Neural crest cell (in vitro differentiated cells): ENCODE measurements around the gene HECA. TPM values are rescaled to one million over a fixed set of nuclear protein-coding genes. Genes with fewer than 3 reads are reported as not detected.

ENCODE experiments used
- DNase-seq: peaks from one replicate; pipeline ENCODE4 v3.0.0; 2021; ENCODE audit warnings: low read depth, mixed read lengths, low spot score
- H3K27ac Mint-ChIP-seq: one replicate; pipeline ENCODE4 v1.8.0; 2021; ENCODE audit warnings: mild to moderate bottlenecking, mixed read lengths; ENCODE audit not compliant: unreplicated experiment
- H3K27me3 Mint-ChIP-seq: 2 replicates; pipeline ENCODE4 v1.8.0; 2021; ENCODE audit warnings: low read depth, mild to moderate bottlenecking, mixed read lengths
- H3K36me3 Mint-ChIP-seq: 2 replicates; pipeline ENCODE4 v1.8.0; 2021; ENCODE audit warnings: low read depth, mild to moderate bottlenecking, mixed read lengths
- H3K4me1 Mint-ChIP-seq: 2 replicates; pipeline ENCODE4 v1.8.0; 2021; ENCODE audit warnings: mixed read lengths
- H3K4me3 Mint-ChIP-seq: one replicate; pipeline ENCODE4 v1.8.0; 2021; ENCODE audit warnings: mild to moderate bottlenecking, mixed read lengths
- H3K9me3 Mint-ChIP-seq: 2 replicates; pipeline ENCODE4 v1.8.0; 2021; ENCODE audit warnings: mixed read lengths
- total RNA-seq: library from RNA; stranded (reverse); gene quantifications from 2 replicates; pipeline ENCODE4 v1.2.1, GENCODE V29; 2021
- TF ChIP-seq, protein P1 (sequence below): fragments of 200-600 bp; sonication (generic); conservative IDR thresholded peaks from 2 replicates; pipeline ENCODE4 v1.5.0; 2021; ENCODE audit warnings: antibody characterized with exemption, mild to moderate bottlenecking

Gene HECA
- total RNA-seq, 1 donor from 2014 or later = 8.6 TPM

DNA sequence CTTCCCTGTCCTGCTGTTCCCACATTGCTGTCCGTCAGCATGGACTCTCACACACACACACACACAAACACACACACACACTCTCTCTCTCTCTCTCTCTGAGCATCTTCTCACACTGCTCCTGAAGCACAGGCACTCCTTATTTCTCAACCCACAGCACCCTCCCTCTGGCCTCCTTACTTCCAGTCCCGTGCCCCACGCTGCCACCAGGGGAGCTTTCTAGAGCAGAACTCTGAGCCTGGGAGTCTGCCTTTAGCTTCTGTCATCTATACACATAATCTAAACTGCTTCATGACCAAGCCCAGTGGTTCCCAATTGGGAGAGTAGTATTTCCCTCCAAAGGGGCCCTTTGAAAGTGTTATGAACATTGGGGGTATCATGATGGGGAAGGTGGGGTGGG, 29.1 kb downstream of the HECA start:
- Mint-ChIP-seq H3K36me3 (peaks cover 5% of the 10 kb centered on the region), H3K4me1 (no peaks in the 10 kb centered on the region), H3K27me3 (no peaks in the 10 kb centered on the region), H3K4me3 (no peak overlapping the region), H3K27ac (no peak overlapping the region), H3K9me3 (no peaks in the 10 kb centered on the region)
- TF ChIP-seq, protein P1, sequence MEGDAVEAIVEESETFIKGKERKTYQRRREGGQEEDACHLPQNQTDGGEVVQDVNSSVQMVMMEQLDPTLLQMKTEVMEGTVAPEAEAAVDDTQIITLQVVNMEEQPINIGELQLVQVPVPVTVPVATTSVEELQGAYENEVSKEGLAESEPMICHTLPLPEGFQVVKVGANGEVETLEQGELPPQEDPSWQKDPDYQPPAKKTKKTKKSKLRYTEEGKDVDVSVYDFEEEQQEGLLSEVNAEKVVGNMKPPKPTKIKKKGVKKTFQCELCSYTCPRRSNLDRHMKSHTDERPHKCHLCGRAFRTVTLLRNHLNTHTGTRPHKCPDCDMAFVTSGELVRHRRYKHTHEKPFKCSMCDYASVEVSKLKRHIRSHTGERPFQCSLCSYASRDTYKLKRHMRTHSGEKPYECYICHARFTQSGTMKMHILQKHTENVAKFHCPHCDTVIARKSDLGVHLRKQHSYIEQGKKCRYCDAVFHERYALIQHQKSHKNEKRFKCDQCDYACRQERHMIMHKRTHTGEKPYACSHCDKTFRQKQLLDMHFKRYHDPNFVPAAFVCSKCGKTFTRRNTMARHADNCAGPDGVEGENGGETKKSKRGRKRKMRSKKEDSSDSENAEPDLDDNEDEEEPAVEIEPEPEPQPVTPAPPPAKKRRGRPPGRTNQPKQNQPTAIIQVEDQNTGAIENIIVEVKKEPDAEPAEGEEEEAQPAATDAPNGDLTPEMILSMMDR = peak; percentile 23
- no peak for DNase-seq

DNA sequence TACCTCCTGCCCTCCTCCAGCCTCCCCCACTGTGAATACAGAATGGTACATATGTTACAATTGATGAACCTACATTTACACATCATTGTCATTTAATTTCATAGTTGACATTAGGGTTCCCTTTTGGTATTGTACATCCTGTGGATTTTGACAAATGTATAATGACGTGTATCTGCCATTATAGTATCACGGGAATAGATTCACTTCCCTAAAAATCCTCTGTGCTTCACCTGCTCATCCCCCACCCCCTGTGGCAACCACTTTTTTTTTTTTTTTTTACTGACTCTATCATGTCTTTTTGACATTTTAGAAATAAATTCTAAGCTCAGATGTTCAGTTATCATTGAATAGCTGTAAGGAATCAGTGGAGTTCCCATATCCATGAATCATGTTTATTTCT, 30.4 kb downstream of the HECA start:
- TF ChIP-seq, protein P1 = no peak
- H3K9me3 Mint-ChIP-seq = no peaks in the 10 kb centered on the region
- H3K4me1 Mint-ChIP-seq = no peaks in the 10 kb centered on the region
- no peaks in the 10 kb centered on the region for H3K27me3 Mint-ChIP-seq
- H3K4me3 Mint-ChIP-seq = no peak overlapping the region
- H3K36me3 Mint-ChIP-seq = peaks cover 5% of the 10 kb centered on the region
- DNase-seq = no peak
- no peak overlapping the region for H3K27ac Mint-ChIP-seq

DNA sequence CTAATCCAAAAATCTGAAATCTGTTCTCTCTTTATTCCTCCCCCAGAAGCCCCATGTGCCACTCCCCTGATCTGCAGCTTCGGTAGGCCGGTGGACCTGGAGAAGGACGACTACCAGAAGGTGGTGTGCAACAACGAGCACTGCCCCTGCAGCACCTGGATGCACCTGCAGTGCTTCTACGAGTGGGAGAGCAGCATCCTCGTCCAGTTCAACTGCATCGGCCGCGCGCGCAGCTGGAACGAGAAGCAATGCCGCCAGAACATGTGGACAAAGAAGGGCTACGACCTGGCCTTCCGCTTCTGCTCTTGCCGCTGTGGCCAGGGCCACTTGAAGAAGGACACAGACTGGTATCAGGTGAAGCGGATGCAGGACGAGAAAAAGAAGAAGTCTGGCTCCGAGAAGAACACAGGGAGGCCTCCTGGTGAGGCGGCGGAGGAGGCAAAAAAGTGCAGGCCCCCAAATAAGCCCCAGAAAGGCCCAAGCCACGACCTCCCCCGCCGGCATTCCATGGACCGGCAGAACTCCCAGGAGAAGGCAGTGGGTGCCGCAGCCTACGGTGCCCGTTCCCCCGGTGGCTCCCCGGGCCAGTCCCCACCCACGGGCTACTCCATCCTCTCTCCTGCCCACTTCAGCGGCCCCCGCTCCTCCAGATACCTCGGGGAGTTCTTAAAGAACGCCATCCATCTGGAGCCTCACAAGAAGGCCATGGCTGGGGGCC, 31.5 kb downstream of the HECA start:
- Mint-ChIP-seq H3K4me1 (no peaks in the 10 kb centered on the region), H3K27ac (no peak overlapping the region), H3K36me3 (peaks cover 5% of the 10 kb centered on the region), H3K9me3 (no peaks in the 10 kb centered on the region), H3K27me3 (no peaks in the 10 kb centered on the region), H3K4me3 (no peak overlapping the region)
- TF ChIP-seq, protein P1 = no peak
- no peak for DNase-seq

DNA sequence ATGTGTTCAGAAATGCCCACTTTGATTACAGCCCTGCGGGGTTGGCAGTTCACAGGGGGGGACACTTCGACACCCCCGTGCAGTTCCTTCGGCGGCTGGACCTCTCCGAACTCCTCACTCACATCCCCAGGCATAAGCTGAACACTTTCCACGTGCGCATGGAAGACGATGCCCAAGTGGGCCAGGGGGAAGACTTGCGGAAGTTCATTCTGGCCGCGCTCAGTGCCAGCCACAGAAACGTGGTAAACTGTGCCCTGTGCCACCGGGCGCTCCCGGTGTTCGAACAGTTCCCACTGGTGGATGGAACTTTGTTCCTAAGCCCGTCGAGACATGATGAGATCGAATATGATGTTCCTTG, 32.1 kb downstream of the HECA start:
- Mint-ChIP-seq H3K4me1 (no peaks in the 10 kb centered on the region), H3K36me3 (peaks cover 5% of the 10 kb centered on the region), H3K4me3 (no peak overlapping the region), H3K27ac (no peak overlapping the region), H3K9me3 (no peaks in the 10 kb centered on the region), H3K27me3 (no peaks in the 10 kb centered on the region)
- DNase-seq = no peak
- TF ChIP-seq, protein P1 = no peak

DNA sequence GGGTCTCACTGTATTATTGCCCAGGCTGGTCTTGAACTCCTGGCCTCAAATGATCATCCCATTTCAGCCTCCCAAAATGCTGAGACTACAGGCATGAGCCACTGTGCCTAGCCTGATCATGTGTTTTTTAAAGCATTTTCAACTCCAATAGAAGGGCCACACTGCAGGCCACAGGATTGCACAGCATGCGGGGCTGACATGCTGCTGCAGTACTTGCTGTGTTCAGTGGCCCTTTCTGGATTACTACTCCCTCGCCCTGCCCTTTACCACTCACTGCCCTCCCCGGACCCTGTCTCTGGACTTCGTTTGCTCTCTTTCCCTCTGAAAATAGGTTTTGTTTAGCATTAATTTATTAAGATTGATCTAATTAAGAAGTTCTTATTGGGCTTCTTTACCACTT, 37.3 kb downstream of the HECA start:
- TF ChIP-seq, protein P1 = no peak
- Mint-ChIP-seq H3K27ac (no peak overlapping the region), H3K4me1 (no peaks in the 10 kb centered on the region), H3K9me3 (no peaks in the 10 kb centered on the region), H3K4me3 (no peak overlapping the region), H3K36me3 (peaks cover 13% of the 10 kb centered on the region), H3K27me3 (no peaks in the 10 kb centered on the region)
- DNase-seq = no peak
